PC-9 (cell line): Measurements from ENCODE around the gene STAMBP. TPM values are rescaled to one million over a fixed set of nuclear protein-coding genes. Genes with fewer than 3 reads are reported as not detected.

Source experiments
- BruUV-seq: library from RNA; stranded (reverse); fragments of 400-500 nt; replicated peaks from 2 replicates; lab custom pipeline; 2021; lab: Mats Ljungman, UMichigan
- CTCF ChIA-PET: fragments of 300-600 bp; sonication (Branson Sonifier 250); formaldehyde crosslinking; loops from one replicate; lab custom pipeline; 2022; ENCODE audit warnings: antibody characterized with exemption; lab: Charles Lee
- POLR2A ChIA-PET: fragments of 300-600 bp; sonication (Branson Sonifier 250); formaldehyde crosslinking; loops from one replicate; lab custom pipeline; 2022; ENCODE audit warnings: antibody characterized with exemption; ENCODE audit not compliant: unreplicated experiment; lab: Charles Lee
- DNase-seq, 2 experiments: peaks; one replicate each; pipeline versions ENCODE4 v3.0.0 to v3.0.0-alpha.2; 2015 to 2022; ENCODE audit warnings: mixed read lengths in 1 of 2
- H2AFZ ChIP-seq: fragments of 200-600 bp; sonication (generic); 2 replicates; pipeline ENCODE4 v1.8.1; 2017; ENCODE audit warnings: antibody characterized with exemption
- H3F3A ChIP-seq: fragments of 200-600 bp; sonication (generic); 2 replicates; pipeline ENCODE4 v1.8.1; 2017; ENCODE audit warnings: antibody characterized with exemption, mild to moderate bottlenecking, low read depth; ENCODE audit not compliant: insufficient read depth
- H3K27ac ChIP-seq: fragments of 200-600 bp; sonication (generic); 2 replicates; pipeline ENCODE4 v1.6.1; 2016; ENCODE audit warnings: mixed run types
- H3K27me3 ChIP-seq: fragments of 200-600 bp; sonication (generic); 2 replicates; pipeline ENCODE4 v1.6.1; 2016; ENCODE audit warnings: low read depth, mixed run types; ENCODE audit not compliant: insufficient read depth
- H3K36me3 ChIP-seq: fragments of 200-600 bp; sonication (generic); 2 replicates; pipeline ENCODE4 v1.6.1; 2016; ENCODE audit warnings: low read depth, mixed run types
- H3K4me1 ChIP-seq: fragments of 200-600 bp; sonication (generic); replicated peaks from 2 replicates; pipeline ENCODE4 v1.6.1; 2016; ENCODE audit warnings: mixed run types; ENCODE audit not compliant: insufficient read depth
- H3K4me2 ChIP-seq: fragments of 200-600 bp; sonication (generic); 2 replicates; pipeline ENCODE4 v1.6.1; 2017; ENCODE audit warnings: mixed run types
- H3K4me3 ChIP-seq: fragments of 200-600 bp; sonication (generic); 2 replicates; pipeline ENCODE4 v1.6.1; 2016; ENCODE audit warnings: mixed run types
- H3K79me2 ChIP-seq: fragments of 200-600 bp; sonication (generic); 2 replicates; pipeline ENCODE4 v1.6.1; 2017; ENCODE audit warnings: low read depth, mixed run types
- H3K9me2 ChIP-seq: fragments of 200-600 bp; sonication (generic); 2 replicates; pipeline ENCODE4 v1.8.1; 2017; ENCODE audit warnings: mild to moderate bottlenecking; ENCODE audit not compliant: insufficient read depth
- H3K9me3 ChIP-seq: fragments of 200-600 bp; sonication (generic); 2 replicates; pipeline ENCODE4 v1.8.1; 2016; ENCODE audit warnings: low read depth; ENCODE audit not compliant: insufficient read depth
- H4K20me1 ChIP-seq: fragments of 200-600 bp; sonication (generic); 2 replicates; pipeline ENCODE4 v1.8.1; 2017; ENCODE audit not compliant: insufficient read depth
- EZH2 ChIP-seq: fragments of 200-600 bp; sonication (generic); IDR thresholded peaks from 2 replicates; pipeline ENCODE4 v1.8.0; 2017; ENCODE audit warnings: antibody characterized with exemption, low read depth
- intact Hi-C: fragments of 100-400 bp; cut with micrococcal nuclease; formaldehyde crosslinking; loops from one replicate; pipeline ENCODE4 v1.10.0; 2022; ENCODE audit not compliant: unreplicated experiment
- total RNA-seq: library from RNA; stranded (reverse); gene quantifications from 2 replicates; pipeline ENCODE4 v1.2.3, GENCODE V29; 2021
- TF ChIP-seq, protein P1 (sequence below): fragments of 200-600 bp; sonication (generic); conservative IDR thresholded peaks from 2 replicates; pipeline ENCODE4 v1.6.1; 2017; ENCODE audit warnings: mixed run types, antibody characterized with exemption, mild to moderate bottlenecking, moderate library complexity

STAMBP gene
- total RNA-seq, 1 experiment from 2014 or later = 52.2 TPM

GRCh38 chr2:73917296-73917695 lies 88.5 kb downstream of the STAMBP start:
- Histone ChIP-seq H3K79me2 (no peaks in the 10 kb centered on the region), H3K27ac (no peak overlapping the region), H3K27me3 (no peaks in the 10 kb centered on the region), H3K9me2 (no peaks in the 10 kb centered on the region), H3K4me1 (peaks cover under 1% of the 10 kb centered on the region; the same call in 1 of the 2 replicates), H3K9me3 (no peaks in the 10 kb centered on the region), H3K4me2 (no peak overlapping the region), H4K20me1 (no peaks in the 10 kb centered on the region), H3K36me3 (no peaks in the 10 kb centered on the region), H3K4me3 (no peak overlapping the region), H3F3A (no peaks in the 10 kb centered on the region), H2AFZ (no peak overlapping the region)
- intact Hi-C loops = no loop called here
- no peak for TF ChIP-seq EZH2
- TF ChIP-seq, protein P1, sequence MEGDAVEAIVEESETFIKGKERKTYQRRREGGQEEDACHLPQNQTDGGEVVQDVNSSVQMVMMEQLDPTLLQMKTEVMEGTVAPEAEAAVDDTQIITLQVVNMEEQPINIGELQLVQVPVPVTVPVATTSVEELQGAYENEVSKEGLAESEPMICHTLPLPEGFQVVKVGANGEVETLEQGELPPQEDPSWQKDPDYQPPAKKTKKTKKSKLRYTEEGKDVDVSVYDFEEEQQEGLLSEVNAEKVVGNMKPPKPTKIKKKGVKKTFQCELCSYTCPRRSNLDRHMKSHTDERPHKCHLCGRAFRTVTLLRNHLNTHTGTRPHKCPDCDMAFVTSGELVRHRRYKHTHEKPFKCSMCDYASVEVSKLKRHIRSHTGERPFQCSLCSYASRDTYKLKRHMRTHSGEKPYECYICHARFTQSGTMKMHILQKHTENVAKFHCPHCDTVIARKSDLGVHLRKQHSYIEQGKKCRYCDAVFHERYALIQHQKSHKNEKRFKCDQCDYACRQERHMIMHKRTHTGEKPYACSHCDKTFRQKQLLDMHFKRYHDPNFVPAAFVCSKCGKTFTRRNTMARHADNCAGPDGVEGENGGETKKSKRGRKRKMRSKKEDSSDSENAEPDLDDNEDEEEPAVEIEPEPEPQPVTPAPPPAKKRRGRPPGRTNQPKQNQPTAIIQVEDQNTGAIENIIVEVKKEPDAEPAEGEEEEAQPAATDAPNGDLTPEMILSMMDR = no peak
- CTCF ChIA-PET = no interaction called here
- no TSS peak for BruUV-seq
- no peak for DNase-seq
- POLR2A ChIA-PET = interaction anchor here (0.6 kb wide), 1 partner anchor 1606 kb away, joined by 3 read pairs; no protein-coding TSS in a partner anchor

DNA sequence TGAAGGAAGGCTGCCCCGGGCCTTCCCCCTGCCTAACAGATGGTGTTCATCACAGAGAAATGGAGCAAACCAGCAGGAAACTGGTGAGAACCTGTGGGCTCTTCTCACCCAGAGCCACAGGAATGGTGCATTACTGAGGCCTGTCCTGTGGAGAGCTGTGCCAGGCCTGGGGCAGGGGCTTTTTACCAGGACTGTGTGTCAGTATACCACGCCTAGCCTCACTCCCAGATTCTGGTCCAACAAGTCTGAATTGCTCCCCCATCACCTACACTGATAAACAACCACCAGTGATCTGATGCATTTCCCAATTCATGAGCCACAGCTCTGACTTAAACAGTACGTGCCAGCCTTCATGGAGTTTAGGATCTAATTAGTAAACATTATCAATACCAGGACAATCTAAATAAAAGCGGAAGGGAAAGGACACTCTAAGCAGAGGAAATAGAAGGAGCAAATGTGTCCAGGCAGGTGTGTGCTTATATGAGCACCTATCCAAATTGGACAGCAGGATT lies 89.0 kb downstream of the STAMBP start:
- intact Hi-C loops = no loop called here
- POLR2A ChIA-PET = no interaction called here

DNA sequence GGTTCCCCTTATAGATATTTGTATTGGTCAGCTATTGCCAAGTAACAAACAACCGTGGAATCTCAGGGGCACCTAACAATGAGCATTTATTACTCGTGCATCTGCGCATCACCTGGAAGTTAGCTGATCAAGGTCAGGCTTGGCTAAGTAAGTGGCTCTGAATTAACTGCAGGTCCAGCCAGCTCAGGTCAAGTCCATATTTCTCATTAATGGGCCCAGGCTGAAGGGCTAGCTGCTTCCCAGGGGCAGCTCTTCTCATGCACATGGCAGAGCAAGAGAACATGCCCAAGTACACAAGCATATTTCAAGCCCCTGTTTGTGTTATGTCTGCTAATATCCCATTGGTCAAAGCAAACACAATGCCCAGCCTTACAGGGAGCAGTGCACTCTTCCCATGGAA lies 90.1 kb downstream of the STAMBP start:
- no TSS peak for BruUV-seq
- Histone ChIP-seq H3K9me3 (no peaks in the 10 kb centered on the region), H3K27ac (no peak overlapping the region), H2AFZ (no peak overlapping the region), H3K4me2 (no peak overlapping the region), H3K9me2 (no peaks in the 10 kb centered on the region), H3F3A (peaks cover 4% of the 10 kb centered on the region; the same call in 1 of the 2 replicates), H3K36me3 (no peaks in the 10 kb centered on the region), H3K27me3 (no peaks in the 10 kb centered on the region), H4K20me1 (no peaks in the 10 kb centered on the region), H3K79me2 (no peaks in the 10 kb centered on the region), H3K4me3 (no peak overlapping the region), H3K4me1 (peaks cover 9% of the 10 kb centered on the region)
- TF ChIP-seq EZH2 = no peak
- TF ChIP-seq, protein P1 = no peak
- intact Hi-C loops = no loop called here
- ChIA-PET CTCF (no interaction called here), POLR2A (no interaction called here)
- DNase-seq = no peak

More for the DNA sequence above, 89.0 kb downstream of the STAMBP start:
- peaks cover 5% of the 10 kb centered on the region for H3K4me1 ChIP-seq
- H3K4me2 ChIP-seq = no peak overlapping the region
- DNase-seq = no peak
- no peaks in the 10 kb centered on the region for H3K27me3 ChIP-seq
- TF ChIP-seq EZH2 = no peak
- TF ChIP-seq, protein P1 = no peak
- no peaks in the 10 kb centered on the region for H3K36me3 ChIP-seq
- no peaks in the 10 kb centered on the region for H3K79me2 ChIP-seq
- H3K9me2 ChIP-seq = no peaks in the 10 kb centered on the region
- H2AFZ ChIP-seq = no peak overlapping the region
- no peaks in the 10 kb centered on the region for H3K9me3 ChIP-seq
- no TSS peak for BruUV-seq
- no peak overlapping the region for H3K4me3 ChIP-seq
- H3K27ac ChIP-seq = no peak overlapping the region
- CTCF ChIA-PET = no interaction called here
- peaks cover 4% of the 10 kb centered on the region; the same call in 1 of the 2 replicates for H3F3A ChIP-seq
- H4K20me1 ChIP-seq = no peaks in the 10 kb centered on the region
